NB4 (cell line): Measurements from ENCODE around the gene CYB561D2.

Source experiments
- CTCF ChIP-seq: IDR thresholded peaks from one replicate; pipeline ENCODE4 v1.5.1; 2012; ENCODE audit warnings: low read depth, low read length
- MAX ChIP-seq: IDR thresholded peaks from 2 replicates; pipeline ENCODE4 v1.6.1; 2011; ENCODE audit warnings: low read depth, low read length
- POLR2A ChIP-seq: IDR thresholded peaks from 2 replicates; pipeline ENCODE4 v1.6.1; 2011; ENCODE audit warnings: mild to moderate bottlenecking; ENCODE audit not compliant: insufficient read length; ENCODE audit errors: extremely low read depth

DNA sequence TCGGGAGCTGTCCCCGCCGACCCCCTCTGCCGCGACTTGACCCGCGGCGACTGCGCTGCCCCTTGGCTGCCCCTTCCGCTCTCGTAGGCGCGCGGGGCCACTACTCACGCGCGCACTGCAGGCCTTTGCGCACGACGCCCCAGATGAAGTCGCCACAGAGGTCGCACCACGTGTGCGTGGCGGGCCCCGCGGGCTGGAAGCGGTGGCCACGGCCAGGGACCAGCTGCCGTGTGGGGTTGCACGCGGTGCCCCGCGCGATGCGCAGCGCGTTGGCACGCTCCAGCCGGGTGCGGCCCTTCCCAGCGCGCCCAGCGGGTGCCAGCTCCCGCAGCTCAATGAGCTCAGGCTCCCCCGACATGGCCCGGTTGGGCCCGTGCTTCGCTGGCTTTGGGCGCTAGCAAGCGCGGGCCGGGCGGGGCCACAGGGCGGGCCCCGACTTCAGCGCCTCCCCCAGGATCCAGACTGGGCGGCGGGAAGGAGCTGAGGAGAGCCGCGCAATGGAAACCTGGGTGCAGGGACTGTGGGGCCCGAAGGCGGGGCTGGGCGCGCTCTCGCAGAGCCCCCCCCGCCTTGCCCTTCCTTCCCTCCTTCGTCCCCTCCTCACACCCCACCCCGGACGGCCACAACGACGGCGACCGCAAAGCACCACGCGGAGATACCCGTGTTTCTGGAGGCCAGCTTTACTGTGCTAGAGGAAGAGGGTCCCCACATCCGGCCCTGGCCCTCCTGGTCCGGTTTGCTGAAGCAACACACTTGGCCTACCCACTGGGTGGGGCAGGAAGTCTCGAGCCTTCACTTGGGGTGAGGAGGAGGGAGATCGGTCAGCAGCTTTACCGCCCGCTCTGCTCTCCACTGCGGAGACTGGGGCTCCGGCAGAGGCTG is 10.0 kb upstream of the CYB561D2 start, which contains the start of gene RASSF1:
- no peak for TF ChIP-seq CTCF
- TF ChIP-seq POLR2A = peak; percentile 84
- TF ChIP-seq MAX = peak; percentile 92
